Head of caudate nucleus (tissue), 42 donors: ENCODE measurements around the gene PPIF.

ENCODE experiments used
- DNase-seq, 42 donors: peaks; one replicate each; pipeline versions ENCODE4 v3.0.0 to v3.0.0-alpha.2; 2020 to 2021; ENCODE audit warnings: mixed read lengths in 7 of 42
- intact Hi-C: fragments of 100-400 bp; cut with DNase I; formaldehyde crosslinking; loops from one replicate; pipeline ENCODE4 v1.15.0; 2022

PPIF gene

GRCh38 chr10:79347226-79347893 is at the start of gene PPIF:
Gene PPIF, plus strand, starts transcription at chr10:79347469. Its CDS starts 80 bp downstream, at chr10:79347549.
- DNase-seq = peak; percentile 91 to 99 (median 96)
- intact Hi-C loops = no loop called here

- peak in 22 of 42 donors; percentile 33 to 81 (median 53) for DNase-seq
- intact Hi-C loops = no loop called here
Measured at GRCh38 chr10:79298403-79299244, 48.6 kb upstream of the PPIF start.

- no peak for DNase-seq
- intact Hi-C loops = no loop called here
Measured at GRCh38 chr10:79299397-79300241, 47.6 kb upstream of the PPIF start.

- intact Hi-C loops = no loop called here
- no peak for DNase-seq
Measured at GRCh38 chr10:79300711-79301110, 46.6 kb upstream of the PPIF start.

- intact Hi-C loops = no loop called here
Measured at GRCh38 chr10:79301754-79302530, 45.3 kb upstream of the PPIF start.

GRCh38 chr10:79303631-79304478 is 43.4 kb upstream of the PPIF start:
- intact Hi-C loops = no loop called here
- DNase-seq = no peak

More at GRCh38 chr10:79301754-79302530, 45.3 kb upstream of the PPIF start:
- DNase-seq = no peak

GRCh38 chr10:79304479-79305087 is 42.7 kb upstream of the PPIF start:
- no peak for DNase-seq

GRCh38 chr10:79305515-79305914 is 41.8 kb upstream of the PPIF start:
- no peak for DNase-seq

More at GRCh38 chr10:79304479-79305087, 42.7 kb upstream of the PPIF start:
- intact Hi-C loops = no loop called here

GRCh38 chr10:79305988-79306387 is 41.3 kb upstream of the PPIF start:
- intact Hi-C loops = no loop called here
- DNase-seq = no peak

More at GRCh38 chr10:79305515-79305914, 41.8 kb upstream of the PPIF start:
- intact Hi-C loops = no loop called here

- no peak for DNase-seq
- intact Hi-C loops = no loop called here
Measured at GRCh38 chr10:79306644-79307220, 40.5 kb upstream of the PPIF start.

GRCh38 chr10:79308016-79308415 is 39.3 kb upstream of the PPIF start:
- intact Hi-C loops = no loop called here
- no peak for DNase-seq

- intact Hi-C loops = no loop called here
- no peak for DNase-seq
Measured at GRCh38 chr10:79308969-79309665, 38.2 kb upstream of the PPIF start.

GRCh38 chr10:79310200-79310865 is 36.9 kb upstream of the PPIF start:
- peak in 27 of 42 donors; percentile 32 to 73 (median 49) for DNase-seq
- intact Hi-C loops = no loop called here

GRCh38 chr10:79310911-79311573 is 36.2 kb upstream of the PPIF start:
- intact Hi-C loops = no loop called here
- peak in 2 of 42 donors; percentile 50 to 62 for DNase-seq
